ENCODE data around the gene TRIM38.

Gene TRIM38

DNA sequence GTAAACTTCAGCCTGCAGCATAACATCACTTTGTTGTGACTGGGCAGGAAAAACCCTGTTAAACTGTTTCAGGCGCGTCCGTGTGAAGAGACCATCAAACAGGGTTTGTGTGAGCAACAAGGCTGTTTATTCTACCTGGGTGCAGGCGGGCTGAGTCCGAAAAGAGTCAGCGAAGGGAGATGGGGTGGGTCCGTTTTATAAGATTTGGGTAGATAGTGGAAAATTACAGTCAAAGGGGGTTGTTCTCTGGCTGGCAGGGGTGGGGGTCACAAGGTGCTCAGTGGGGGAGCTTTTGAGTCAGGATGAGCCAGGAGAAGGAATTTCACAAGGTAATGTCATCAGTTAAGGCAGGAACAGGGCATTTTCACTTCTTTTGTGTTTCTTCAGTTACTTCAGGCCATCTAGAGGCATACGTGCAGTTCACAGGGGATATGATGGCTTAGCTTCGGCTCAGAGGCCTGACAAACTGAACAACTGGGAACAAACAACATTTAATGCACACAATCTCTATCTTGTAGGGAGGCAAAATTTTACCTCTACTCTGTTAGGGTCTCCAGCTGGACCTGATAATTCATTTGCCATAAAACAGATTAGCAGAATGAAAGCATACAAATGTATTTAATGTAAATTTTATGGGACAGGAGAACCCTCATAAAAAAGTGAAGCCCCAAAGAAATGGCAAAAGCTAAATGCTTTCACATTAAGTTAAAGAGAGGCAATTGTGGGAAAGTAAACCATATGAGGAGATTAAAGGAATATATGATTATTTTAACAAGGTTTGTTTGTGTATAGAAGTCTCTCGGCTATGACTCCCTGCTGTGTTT, 66.4 kb downstream of the TRIM38 start:
- no peak for DNase-seq

DNA sequence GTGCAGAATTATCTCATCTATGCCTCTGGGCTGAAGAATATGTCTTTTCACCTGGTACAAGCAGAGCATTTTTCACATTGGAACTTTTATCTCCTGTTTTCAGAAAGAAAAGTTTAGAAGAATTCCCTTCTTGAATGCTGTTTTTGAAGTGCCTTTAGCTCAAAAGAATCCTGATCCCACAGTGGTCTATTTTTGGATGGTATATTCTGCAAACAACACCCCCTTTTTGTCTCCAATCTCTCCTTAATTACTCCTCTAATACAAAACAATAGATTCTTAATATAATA, 66.9 kb downstream of the TRIM38 start:
- no peak for DNase-seq

DNA sequence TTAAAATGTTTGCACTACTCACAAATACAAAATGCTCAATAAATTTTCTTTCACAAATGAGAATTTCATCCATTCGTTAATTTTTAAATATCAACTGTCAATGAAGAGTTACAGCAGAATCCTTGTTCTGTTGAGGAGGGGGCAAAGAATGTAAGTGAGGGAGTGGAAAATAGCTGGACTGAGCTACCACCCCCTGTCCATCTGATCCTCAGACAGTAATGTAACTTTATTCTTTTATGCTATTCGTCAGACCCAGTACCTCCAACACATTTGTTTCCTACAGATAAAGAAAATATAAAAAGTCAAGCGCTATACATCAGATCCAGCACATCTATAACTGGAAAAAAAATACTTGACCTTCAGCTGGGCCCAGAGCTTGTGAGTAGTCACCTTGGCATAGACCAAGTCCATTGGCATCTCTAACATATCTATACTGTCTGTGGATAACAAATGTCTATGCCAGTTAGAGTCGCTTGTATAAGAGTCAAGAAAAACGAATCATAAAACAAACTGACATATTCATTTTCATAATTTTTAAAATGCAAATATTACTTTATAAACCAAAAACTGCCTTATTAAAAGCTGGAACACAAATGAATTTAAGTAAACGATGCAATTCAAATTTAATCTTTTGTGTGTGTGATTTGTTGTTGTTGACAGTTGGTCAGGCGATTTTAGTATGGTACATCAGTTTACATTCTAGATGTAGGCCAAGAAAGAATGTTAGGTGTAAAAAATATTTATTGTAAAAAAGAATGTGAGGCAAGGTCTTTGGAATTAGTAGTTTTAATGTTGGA, 67.5 kb downstream of the TRIM38 start:
- no peak for DNase-seq

DNA sequence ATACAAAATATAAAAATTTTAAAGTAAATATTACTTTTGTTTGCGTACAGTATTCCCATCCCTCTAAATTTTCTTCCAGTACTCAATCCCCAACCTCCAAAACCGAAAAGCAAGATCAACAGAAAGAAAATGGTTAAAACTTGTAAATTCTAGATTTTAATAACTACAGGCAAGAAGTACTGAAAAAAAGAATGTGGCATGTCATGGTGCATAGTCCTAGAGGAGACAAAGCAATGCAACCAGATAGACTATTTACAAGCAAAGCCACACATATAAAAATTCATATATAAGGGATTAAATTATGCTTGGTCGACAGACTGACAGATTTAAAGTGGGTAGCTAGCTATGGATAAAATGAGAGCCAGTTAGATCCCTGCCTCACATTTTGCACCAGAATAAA, 68.1 kb downstream of the TRIM38 start:
- DNase-seq: no peak

DNA sequence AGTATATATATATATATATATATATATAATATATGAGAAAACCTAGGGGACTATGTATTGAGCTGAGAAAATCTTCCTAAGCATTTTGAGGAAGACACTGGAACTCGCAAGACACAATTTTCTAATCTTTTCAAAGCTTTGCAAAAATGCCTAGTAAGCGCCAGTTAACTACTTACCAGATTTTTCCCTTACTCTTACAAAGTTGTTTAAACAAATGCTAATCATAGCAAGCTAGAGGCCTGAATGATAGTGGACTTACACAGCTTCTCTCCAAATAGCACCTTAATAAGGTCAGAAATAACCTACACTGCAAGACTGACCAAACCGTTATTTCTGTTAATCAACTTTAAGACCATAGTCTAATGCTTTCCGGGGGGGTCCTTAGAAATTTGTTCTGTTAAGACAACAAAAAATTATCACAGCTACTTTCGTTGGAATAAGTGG, 68.6 kb downstream of the TRIM38 start:
- no peak for DNase-seq

DNA sequence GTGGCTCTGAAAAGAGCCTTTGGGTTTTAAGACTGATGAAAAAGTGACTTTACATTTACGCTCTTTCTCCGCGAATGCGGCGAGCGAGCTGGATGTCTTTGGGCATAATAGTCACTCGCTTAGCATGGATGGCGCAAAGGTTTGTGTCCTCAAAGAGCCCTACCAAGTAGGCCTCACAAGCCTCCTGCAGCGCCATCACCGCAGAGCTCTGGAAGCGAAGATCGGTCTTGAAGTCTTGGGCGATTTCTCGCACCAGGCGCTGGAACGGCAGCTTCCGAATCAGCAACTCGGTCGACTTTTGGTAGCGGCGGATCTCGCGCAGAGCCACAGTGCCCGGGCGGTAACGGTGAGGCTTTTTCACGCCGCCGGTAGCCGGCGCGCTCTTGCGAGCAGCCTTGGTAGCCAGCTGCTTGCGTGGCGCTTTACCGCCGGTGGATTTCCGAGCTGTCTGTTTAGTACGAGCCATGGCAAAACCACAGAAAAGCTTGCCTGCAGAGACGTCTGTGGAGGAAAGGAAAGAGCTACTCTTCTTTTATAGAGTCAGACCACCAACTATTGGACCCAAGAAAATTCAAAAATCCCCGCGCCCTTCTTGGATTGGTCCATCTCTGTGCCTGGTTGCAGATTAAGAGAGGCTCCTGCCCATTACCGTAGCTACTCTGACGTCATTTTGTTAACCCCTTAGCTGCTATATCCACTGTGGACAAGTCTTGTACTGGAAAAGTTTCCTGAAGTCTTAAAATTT, 69.2 kb downstream of the TRIM38 start:
- peak; percentile 75 for DNase-seq

DNA sequence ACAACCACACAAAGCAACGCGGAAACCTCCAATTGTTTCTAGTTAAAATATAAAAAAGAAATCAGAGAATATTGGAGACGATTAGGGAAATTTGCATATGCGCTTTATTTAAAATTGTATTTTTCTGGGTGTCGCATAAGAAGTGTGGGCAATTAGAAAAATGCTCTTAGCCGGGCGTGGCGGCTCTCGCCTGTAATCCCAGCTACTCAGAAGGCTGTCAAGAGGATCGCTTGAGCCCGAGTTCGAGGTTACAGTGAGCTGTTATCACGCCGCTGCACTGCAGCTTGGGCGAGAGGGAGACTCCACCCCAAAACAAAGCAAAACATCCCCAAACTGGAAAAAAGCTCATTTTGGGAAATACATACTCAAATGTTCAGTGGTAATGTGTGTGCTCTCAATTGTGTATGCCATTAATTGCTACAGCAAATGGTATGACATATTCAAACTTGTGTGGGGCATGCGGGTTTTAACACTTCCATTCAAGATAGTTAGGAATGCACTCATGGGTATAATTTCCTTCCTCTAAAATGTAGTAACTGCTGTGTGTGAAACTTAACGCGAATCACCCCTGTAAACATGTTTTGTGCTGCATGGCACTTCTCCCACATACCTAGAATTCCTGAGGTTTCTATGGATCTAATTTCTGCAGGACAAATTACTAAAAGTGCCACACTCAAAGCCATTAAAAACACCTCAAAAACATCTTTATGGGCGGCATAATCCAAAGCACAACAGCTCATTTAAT, 69.9 kb downstream of the TRIM38 start:
- DNase-seq: no peak

DNA sequence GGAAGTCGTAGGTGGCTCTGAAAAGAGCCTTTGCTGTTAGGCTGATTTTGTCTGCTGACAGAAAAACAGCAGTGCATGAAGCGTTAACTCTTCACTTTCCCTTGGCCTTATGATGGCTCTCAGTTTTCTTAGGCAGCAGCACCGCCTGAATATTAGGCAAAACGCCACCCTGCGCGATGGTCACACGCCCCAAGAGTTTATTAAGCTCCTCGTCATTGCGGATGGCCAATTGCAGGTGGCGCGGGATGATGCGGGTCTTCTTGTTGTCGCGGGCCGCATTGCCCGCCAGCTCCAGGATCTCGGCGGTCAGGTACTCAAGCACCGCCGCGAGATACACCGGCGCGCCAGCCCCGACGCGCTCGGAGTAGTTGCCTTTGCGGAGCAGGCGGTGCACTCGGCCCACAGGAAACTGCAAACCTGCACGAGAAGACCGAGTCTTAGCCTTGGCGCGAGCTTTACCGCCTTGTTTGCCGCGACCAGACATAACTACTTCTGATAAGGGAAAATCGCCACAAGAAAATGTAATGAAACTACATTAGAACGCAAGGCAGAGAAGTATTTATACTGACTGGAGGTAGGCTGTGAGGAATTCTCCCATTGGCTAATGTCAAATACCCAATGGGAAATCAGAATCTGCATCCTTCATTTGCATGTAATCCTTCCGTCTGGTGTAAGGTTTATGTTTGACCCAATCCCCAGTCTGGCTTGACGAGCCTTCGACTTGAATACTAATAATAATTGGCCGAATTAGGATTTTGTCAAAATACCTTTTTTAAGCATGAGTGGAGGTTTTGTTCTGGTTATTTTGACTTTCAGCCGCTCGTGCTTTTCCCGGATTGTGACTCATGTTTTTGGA, 70.7 kb downstream of the TRIM38 start:
- DNase-seq: peak; percentile 55

DNA sequence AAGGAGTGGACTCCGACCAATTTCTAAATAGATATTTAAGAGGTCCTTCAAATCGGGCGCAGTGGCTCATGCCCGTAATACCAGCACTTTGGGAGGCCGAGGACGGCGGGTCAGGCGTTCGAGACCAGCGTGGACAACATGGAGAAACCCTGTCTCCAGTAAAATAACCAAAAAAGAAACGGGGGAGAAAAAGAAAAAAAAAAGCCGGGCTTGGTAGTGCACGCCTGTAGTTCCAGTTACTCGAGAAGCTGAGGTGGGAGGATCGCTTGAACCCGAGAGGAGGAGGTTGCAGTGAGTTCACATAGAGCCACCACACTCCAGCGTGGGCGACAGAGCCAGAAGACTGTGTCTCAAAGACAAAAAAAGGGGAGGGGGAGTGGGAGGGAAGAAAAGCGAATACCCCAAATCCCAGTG, 71.3 kb downstream of the TRIM38 start:
- DNase-seq: no peak

DNA sequence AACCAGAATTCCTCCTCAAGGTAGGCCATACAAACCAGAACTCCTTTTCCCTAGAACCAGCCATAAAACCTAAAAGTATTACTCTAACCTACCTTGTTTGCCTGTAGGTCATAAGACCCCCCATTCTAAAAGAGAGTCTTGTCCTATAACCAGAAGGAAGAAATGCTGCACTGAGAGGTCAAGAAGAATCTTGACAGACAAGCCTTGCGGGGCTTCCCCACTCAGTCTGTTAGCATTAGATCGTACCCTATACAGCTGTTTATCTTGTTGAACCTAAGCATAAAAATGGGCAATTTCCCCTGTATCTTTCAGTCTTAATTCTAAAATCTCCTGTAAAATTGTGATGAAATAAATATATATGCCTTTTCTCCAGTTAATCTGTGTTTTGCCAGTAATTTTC, 72.3 kb downstream of the TRIM38 start:
- no peak for DNase-seq

All from stimulated activated naive CD4-positive, alpha-beta T cell treated with Interleukin-2 at 50 U/mL for 16 hours (primary cell).